ENCODE measurements around the gene HINFP. TPM values are rescaled to one million over a fixed set of nuclear protein-coding genes. Genes with fewer than 3 reads are reported as not detected.

Gene HINFP
- total RNA-seq, 2 donors from 2014 or later, result 13.4 to 34.7 TPM

DNA sequence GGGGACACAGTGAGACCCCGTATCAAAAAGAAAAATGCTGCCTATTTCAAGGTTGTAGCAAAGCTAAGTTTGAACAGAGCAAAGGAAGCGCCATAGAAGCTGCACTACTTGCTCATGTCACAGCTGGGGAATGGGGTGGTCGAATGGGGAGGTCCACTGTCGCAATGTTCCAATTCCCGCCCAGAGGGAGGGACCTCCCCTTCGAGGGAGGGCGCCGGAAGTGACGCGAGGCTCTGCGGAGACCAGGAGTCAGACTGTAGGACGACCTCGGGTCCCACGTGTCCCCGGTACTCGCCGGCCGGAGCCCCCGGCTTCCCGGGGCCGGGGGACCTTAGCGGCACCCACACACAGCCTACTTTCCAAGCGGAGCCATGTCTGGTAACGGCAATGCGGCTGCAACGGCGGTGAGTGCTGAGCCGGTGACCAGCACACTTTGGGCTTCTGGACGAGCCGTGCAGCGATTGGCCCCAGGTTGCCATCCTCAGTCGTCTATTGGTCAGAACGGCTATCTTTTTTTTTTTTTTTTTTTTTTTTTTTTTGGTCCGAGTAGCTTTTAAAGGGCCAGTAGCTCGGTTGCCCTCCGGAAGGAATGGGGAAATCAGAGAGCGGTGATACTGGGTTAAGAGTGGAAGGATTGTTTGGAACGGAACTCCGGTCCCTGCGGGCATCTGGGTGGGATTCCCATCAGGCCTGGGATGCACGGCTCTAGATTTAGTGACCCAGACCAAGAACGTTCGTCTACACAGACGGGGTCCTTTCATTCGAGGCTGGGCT is 36.5 kb upstream of the HINFP start, which contains the start of gene HMBS:
HMBS (plus strand) TSS at position 219 of the 774 bp plus-strand sequence; CDS start at position 372, 153 bp downstream.
- no peaks in the 10 kb centered on the region for H3K9me3 ChIP-seq
- ATAC-seq (ENCODE audit: insufficient number of reproducible peaks, low FRiP score, low read depth) (peak; percentile 95), DNase-seq (ENCODE audit: low spot score) (peak; percentile 80)
- TF ChIP-seq, protein P1, sequence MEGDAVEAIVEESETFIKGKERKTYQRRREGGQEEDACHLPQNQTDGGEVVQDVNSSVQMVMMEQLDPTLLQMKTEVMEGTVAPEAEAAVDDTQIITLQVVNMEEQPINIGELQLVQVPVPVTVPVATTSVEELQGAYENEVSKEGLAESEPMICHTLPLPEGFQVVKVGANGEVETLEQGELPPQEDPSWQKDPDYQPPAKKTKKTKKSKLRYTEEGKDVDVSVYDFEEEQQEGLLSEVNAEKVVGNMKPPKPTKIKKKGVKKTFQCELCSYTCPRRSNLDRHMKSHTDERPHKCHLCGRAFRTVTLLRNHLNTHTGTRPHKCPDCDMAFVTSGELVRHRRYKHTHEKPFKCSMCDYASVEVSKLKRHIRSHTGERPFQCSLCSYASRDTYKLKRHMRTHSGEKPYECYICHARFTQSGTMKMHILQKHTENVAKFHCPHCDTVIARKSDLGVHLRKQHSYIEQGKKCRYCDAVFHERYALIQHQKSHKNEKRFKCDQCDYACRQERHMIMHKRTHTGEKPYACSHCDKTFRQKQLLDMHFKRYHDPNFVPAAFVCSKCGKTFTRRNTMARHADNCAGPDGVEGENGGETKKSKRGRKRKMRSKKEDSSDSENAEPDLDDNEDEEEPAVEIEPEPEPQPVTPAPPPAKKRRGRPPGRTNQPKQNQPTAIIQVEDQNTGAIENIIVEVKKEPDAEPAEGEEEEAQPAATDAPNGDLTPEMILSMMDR (IDR thresholded peaks at IDR 0.05), result no peak
- H3K27me3 ChIP-seq (replicated peaks; ENCODE audit: insufficient read depth), result no peaks in the 10 kb centered on the region
- H3K27ac ChIP-seq, result peak within 1 kb of the TSS; percentile 80 to 89
- H3K4me1 ChIP-seq (ENCODE audit: control insufficient read depth in 1 of 2, low read depth in 2 of 2), result peaks cover 5 to 15% of the 10 kb centered on the region in 2 donors
- peak within 1 kb of the TSS; percentile 94 for H3K4me3 ChIP-seq
- H3K36me3 ChIP-seq, result peaks cover 17% of the 10 kb centered on the region

DNA sequence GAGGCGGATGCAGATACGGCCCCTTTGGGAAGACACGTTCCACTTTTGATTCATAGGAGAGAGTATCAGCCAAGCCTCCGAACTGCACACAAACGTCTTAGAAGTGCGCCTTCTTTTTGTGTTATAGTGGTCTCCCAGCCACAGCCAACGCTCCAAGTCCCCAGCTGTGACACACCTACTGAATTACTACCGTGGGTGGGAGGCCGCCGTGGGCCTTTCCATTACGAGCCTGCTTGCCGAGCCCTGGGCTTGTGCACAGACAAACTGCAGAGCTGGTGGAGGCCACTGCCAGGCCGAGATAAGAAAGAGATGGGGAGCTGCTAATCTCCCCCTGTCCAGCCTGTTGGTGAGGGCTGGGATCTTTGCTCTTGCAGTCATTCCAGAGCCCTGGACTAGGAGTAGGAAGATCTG is 35.9 kb upstream of the HINFP start:
- ATAC-seq (ENCODE audit: insufficient number of reproducible peaks, low FRiP score, low read depth) (no peak), DNase-seq (ENCODE audit: low spot score) (no peak)
- peaks cover 5 to 15% of the 10 kb centered on the region in 2 donors for H3K4me1 ChIP-seq (ENCODE audit: control insufficient read depth in 1 of 2, low read depth in 2 of 2)
- H3K36me3 ChIP-seq, result peaks cover 13% of the 10 kb centered on the region
- H3K27ac ChIP-seq, result peak overlapping the region; percentile 80 to 89
- H3K27me3 ChIP-seq (replicated peaks; ENCODE audit: insufficient read depth), result no peaks in the 10 kb centered on the region
- H3K9me3 ChIP-seq, result no peaks in the 10 kb centered on the region
- TF ChIP-seq, protein P1 (IDR thresholded peaks at IDR 0.05), result no peak
- peak overlapping the region; percentile 94 for H3K4me3 ChIP-seq

DNA sequence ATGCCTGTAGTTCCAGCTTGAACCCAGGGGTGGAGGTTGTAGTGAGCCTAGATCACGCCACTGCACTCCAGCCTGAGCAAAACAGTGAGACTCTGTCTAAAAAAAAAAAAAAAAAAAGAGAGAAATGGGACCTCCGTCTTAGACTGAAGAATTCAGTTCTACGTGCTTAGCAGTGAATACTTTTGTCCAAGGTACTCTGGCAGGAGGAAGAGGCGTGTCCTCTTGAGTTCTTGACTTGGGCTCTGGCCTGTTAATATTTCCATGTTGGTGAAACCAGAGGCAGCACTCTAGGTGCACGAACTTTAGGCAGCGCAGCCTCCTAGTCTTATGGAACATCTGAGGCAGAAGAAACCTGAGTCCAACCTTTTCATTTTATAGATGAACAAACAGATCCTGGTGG is 34.3 kb upstream of the HINFP start:
- TF ChIP-seq, protein P1 (IDR thresholded peaks at IDR 0.05), result no peak
- H3K27ac ChIP-seq, result no peak overlapping the region
- no peak overlapping the region for H3K4me3 ChIP-seq
- DNase-seq (ENCODE audit: low spot score), result no peak
- no peak for ATAC-seq (ENCODE audit: insufficient number of reproducible peaks, low FRiP score, low read depth)
- H3K36me3 ChIP-seq, result no peaks in the 10 kb centered on the region
- H3K9me3 ChIP-seq, result no peaks in the 10 kb centered on the region
- no peaks in the 10 kb centered on the region for H3K27me3 ChIP-seq (replicated peaks; ENCODE audit: insufficient read depth)
- peaks cover 5 to 15% of the 10 kb centered on the region in 2 donors for H3K4me1 ChIP-seq (ENCODE audit: control insufficient read depth in 1 of 2, low read depth in 2 of 2)

DNA sequence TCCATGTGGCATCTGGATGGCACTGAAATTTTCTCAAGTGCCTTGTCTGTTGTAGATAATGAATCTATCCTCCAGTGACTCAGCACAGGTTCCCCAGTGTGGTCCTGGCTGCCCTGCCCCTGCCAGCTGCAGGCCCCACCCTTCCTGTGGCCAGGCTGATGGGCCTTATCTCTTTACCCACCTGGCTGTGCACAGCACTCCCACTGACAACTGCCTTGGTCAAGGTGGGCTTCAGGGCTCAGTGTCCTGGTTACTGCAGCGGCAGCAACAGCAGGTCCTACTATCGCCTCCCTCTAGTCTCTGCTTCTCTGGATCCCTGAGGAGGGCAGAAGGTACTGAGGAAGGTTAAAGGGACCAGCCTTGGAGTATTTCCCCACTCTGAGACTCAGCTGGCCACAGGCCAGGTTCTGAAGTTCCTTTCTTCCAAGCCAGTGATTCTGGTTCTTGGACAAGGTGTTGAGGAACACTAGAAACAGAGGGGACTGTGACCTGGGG is 33.6 kb upstream of the HINFP start:
- Histone ChIP-seq H3K4me3 (no peak overlapping the region), H3K4me1 (ENCODE audit: control insufficient read depth in 1 of 2, low read depth in 2 of 2) (peaks cover 6 to 22% of the 10 kb centered on the region in 2 donors), H3K9me3 (no peaks in the 10 kb centered on the region), H3K36me3 (no peaks in the 10 kb centered on the region), H3K27ac (no peak overlapping the region), H3K27me3 (replicated peaks; ENCODE audit: insufficient read depth) (no peaks in the 10 kb centered on the region)
- TF ChIP-seq, protein P1 (IDR thresholded peaks at IDR 0.05), result no peak
- DNase-seq (ENCODE audit: low spot score) (no peak), ATAC-seq (ENCODE audit: insufficient number of reproducible peaks, low FRiP score, low read depth) (no peak)

DNA sequence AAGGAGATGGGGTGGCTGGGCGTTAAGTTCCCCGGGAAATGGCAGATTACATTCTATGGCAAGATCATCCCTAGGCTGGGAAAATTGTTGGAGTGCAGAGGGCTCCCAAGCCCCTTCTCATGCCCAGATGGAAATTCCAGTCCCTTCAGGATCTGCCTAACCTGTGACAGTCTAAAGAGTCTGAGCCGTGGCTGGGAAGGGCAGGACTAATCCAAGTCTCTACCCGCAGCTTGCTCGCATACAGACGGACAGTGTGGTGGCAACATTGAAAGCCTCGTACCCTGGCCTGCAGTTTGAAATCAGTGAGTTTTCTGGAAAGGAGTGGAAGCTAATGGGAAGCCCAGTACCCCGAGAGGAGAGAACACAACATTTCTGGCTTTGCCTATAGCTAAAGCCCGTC is 33.0 kb upstream of the HINFP start:
- no peak for DNase-seq (ENCODE audit: low spot score)
- Histone ChIP-seq H3K36me3 (no peaks in the 10 kb centered on the region), H3K27me3 (replicated peaks; ENCODE audit: insufficient read depth) (no peaks in the 10 kb centered on the region), H3K4me1 (ENCODE audit: control insufficient read depth in 1 of 2, low read depth in 2 of 2) (peaks cover 12 to 28% of the 10 kb centered on the region in 2 donors), H3K9me3 (no peaks in the 10 kb centered on the region), H3K27ac (no peak overlapping the region), H3K4me3 (no peak overlapping the region)
- TF ChIP-seq, protein P1 (IDR thresholded peaks at IDR 0.05), result no peak
- ATAC-seq (ENCODE audit: insufficient number of reproducible peaks, low FRiP score, low read depth), result no peak

Measured in thoracic aorta (tissue), 2 donors.